Medulla oblongata (tissue), 1 donor: Measurements from ENCODE around the gene PRRT2.

Source experiments
- DNase-seq: peaks from one replicate; pipeline ENCODE4 v3.0.0-alpha.2; 2015; ENCODE audit errors: extremely low spot score

The PRRT2 gene

GRCh38 chr16:29811170-29811895 is 660 bp upstream of the PRRT2 start:
- peak; percentile 98 for DNase-seq

- DNase-seq: no peak
Observed at GRCh38 chr16:29812754-29813643, 1.0 kb downstream of the PRRT2 start.

- no peak for DNase-seq
Observed at GRCh38 chr16:29813644-29814562, 1.9 kb downstream of the PRRT2 start.

GRCh38 chr16:29814592-29814991 is 2.6 kb downstream of the PRRT2 start:
- DNase-seq: no peak

GRCh38 chr16:29815032-29815721 is 3.2 kb downstream of the PRRT2 start:
- DNase-seq: no peak

GRCh38 chr16:29815793-29816693 is 4.0 kb downstream of the PRRT2 start, which contains the start of gene PAGR1:
TSS of gene PAGR1 (plus strand) at chr16:29816152. CDS start at chr16:29816526, 374 bp downstream.
- DNase-seq: peak; percentile 98

GRCh38 chr16:29816694-29817441 is 4.9 kb downstream of the PRRT2 start:
- DNase-seq: no peak

GRCh38 chr16:29818082-29818481 is 6.1 kb downstream of the PRRT2 start:
- DNase-seq: no peak

- DNase-seq: no peak
Observed at GRCh38 chr16:29819506-29819905, 7.5 kb downstream of the PRRT2 start.

GRCh38 chr16:29820271-29820701 is 8.3 kb downstream of the PRRT2 start, which contains the start of gene MVP:
TSS of gene MVP (plus strand) at chr16:29820462. CDS start at chr16:29830550, 10,088 bp downstream.
- DNase-seq: peak; percentile 78

GRCh38 chr16:29820730-29821642 is 9.0 kb downstream of the PRRT2 start:
- DNase-seq: no peak

- DNase-seq: no peak
Observed at GRCh38 chr16:29821643-29822115, 9.7 kb downstream of the PRRT2 start.

- DNase-seq: no peak
Observed at GRCh38 chr16:29824589-29825144, 12.7 kb downstream of the PRRT2 start.

- DNase-seq: peak; percentile 51
Observed at GRCh38 chr16:29825145-29826044, 13.4 kb downstream of the PRRT2 start.

GRCh38 chr16:29826342-29826695 is 14.3 kb downstream of the PRRT2 start:
- DNase-seq: no peak

GRCh38 chr16:29830774-29831173 is 18.8 kb downstream of the PRRT2 start:
- DNase-seq: no peak

- DNase-seq: no peak
Observed at GRCh38 chr16:29831490-29831889, 19.5 kb downstream of the PRRT2 start.
